Measurements from ENCODE around the gene CPN1.
"Not testable (repeated sequence)": the region's sequence is repeated elsewhere in the genome, so short reads cannot be mapped to it uniquely, and the experiment has no call there.

CPN1 gene

DNA sequence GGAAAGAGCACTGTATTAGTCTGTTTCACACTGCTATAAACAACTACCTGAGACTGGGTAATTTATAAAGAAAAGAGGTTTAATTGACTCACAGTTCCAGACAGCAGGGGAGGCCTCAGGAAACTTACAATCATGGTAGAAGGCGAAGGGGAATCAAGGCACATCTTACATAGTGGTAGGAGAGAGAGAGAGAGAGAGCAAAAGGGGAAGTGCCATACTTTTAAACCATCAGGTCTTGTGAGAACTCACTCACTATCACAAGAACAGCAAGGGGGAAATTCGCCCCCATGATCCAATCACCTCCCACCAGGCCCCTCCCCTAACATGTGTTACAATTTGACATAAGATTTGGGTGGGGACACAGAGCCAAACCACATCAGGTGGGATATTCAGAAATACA is 43.7 kb upstream of the CPN1 start:
- not testable (repeated sequence) for H3K4ac ChIP-seq (ENCODE audit: low read length); H3K4me1 ChIP-seq (ENCODE audit: control insufficient read depth in 2 of 2, insufficient read depth in 1 of 2, low read depth in 1 of 2, low read length in 2 of 2); H2AFZ ChIP-seq (ENCODE audit: low read length); H3K27ac ChIP-seq (replicated peaks; ENCODE audit: low read length); H3K27me3 ChIP-seq (ENCODE audit: control insufficient read depth in 3 of 3, insufficient read depth in 3 of 3, low read depth in 1 of 3, low read length in 3 of 3); H2BK12ac ChIP-seq (ENCODE audit: low read length); H4K8ac ChIP-seq (ENCODE audit: low read depth, low read length); H3K4me3 ChIP-seq (ENCODE audit: low read length in 2 of 2); H4K91ac ChIP-seq (ENCODE audit: low read depth, low read length, poor library complexity); H3K36me3 ChIP-seq (replicated peaks in 1 of 2; ENCODE audit: control insufficient read depth in 2 of 2, insufficient read depth in 2 of 2, low read length in 2 of 2); H2BK15ac ChIP-seq (ENCODE audit: low read length); H3K9me3 ChIP-seq (replicated peaks in 1 of 2; ENCODE audit: control insufficient read depth in 2 of 2, insufficient read depth in 1 of 2, low read depth in 1 of 2, low read length in 2 of 2); H2BK120ac ChIP-seq (ENCODE audit: low read depth, low read length); H2BK5ac ChIP-seq (ENCODE audit: low read length); H3K23ac ChIP-seq (ENCODE audit: low read depth, low read length, poor library complexity); H3K4me2 ChIP-seq (ENCODE audit: insufficient read depth, low read length, poor library complexity, severe bottlenecking); H3K9ac ChIP-seq (ENCODE audit: low read depth, low read length, poor library complexity); H3K79me1 ChIP-seq (ENCODE audit: low read depth, low read length); H2AK5ac ChIP-seq (ENCODE audit: low read depth, low read length); H3K14ac ChIP-seq (ENCODE audit: low read length); DNase-seq (ENCODE audit: low spot score); H3K18ac ChIP-seq (ENCODE audit: low read length)
- no CpG with 5 or more reads among the region's 2 CpGs for WGBS, 2 donors (ENCODE audit: extremely low coverage in 2 of 2, insufficient read length in 2 of 2, insufficient replicate concordance in 1 of 2)

GRCh38 chr10:100124097-100124496 is 42.4 kb upstream of the CPN1 start:
- no peak overlapping the region for H2BK12ac ChIP-seq (ENCODE audit: low read length)
- H2BK15ac ChIP-seq (ENCODE audit: low read length): no peak overlapping the region
- no peak overlapping the region for H2BK5ac ChIP-seq (ENCODE audit: low read length)
- no peak overlapping the region for H2BK120ac ChIP-seq (ENCODE audit: low read depth, low read length)
- no peak for DNase-seq (ENCODE audit: low spot score)
- H4K91ac ChIP-seq (ENCODE audit: low read depth, low read length, poor library complexity): no peak overlapping the region
- no peak overlapping the region for H3K27ac ChIP-seq (replicated peaks; ENCODE audit: low read length)
- H3K9ac ChIP-seq (ENCODE audit: low read depth, low read length, poor library complexity): no peak overlapping the region
- H3K14ac ChIP-seq (ENCODE audit: low read length): no peak overlapping the region
- no CpG with 5 or more reads among the region's 4 CpGs for WGBS, 2 donors (ENCODE audit: extremely low coverage in 2 of 2, insufficient read length in 2 of 2, insufficient replicate concordance in 1 of 2)
- H3K4ac ChIP-seq (ENCODE audit: low read length): no peak overlapping the region
- no peak overlapping the region for H3K4me3 ChIP-seq (ENCODE audit: low read length in 2 of 2)
- no peak overlapping the region for H2AK5ac ChIP-seq (ENCODE audit: low read depth, low read length)
- peaks cover 0 to 1% of the 10 kb centered on the region in 2 donors for H3K9me3 ChIP-seq (replicated peaks in 1 of 2; ENCODE audit: control insufficient read depth in 2 of 2, insufficient read depth in 1 of 2, low read depth in 1 of 2, low read length in 2 of 2)
- H3K4me1 ChIP-seq (ENCODE audit: control insufficient read depth in 2 of 2, insufficient read depth in 1 of 2, low read depth in 1 of 2, low read length in 2 of 2): no peaks in the 10 kb centered on the region
- H3K79me1 ChIP-seq (ENCODE audit: low read depth, low read length): no peaks in the 10 kb centered on the region
- H3K36me3 ChIP-seq (replicated peaks in 1 of 2; ENCODE audit: control insufficient read depth in 2 of 2, insufficient read depth in 2 of 2, low read length in 2 of 2): no peaks in the 10 kb centered on the region
- H3K4me2 ChIP-seq (ENCODE audit: insufficient read depth, low read length, poor library complexity, severe bottlenecking): no peak overlapping the region
- H3K23ac ChIP-seq (ENCODE audit: low read depth, low read length, poor library complexity): no peak overlapping the region
- H3K18ac ChIP-seq (ENCODE audit: low read length): no peak overlapping the region
- H3K27me3 ChIP-seq (ENCODE audit: control insufficient read depth in 3 of 3, insufficient read depth in 3 of 3, low read depth in 1 of 3, low read length in 3 of 3): no peaks in the 10 kb centered on the region
- H2AFZ ChIP-seq (ENCODE audit: low read length): no peak overlapping the region
- H4K8ac ChIP-seq (ENCODE audit: low read depth, low read length): no peak overlapping the region

- H2BK5ac ChIP-seq (ENCODE audit: low read length): no peak overlapping the region
- H3K27me3 ChIP-seq (ENCODE audit: control insufficient read depth in 3 of 3, insufficient read depth in 3 of 3, low read depth in 1 of 3, low read length in 3 of 3): peaks cover 0 to 6% (median 0%) of the 10 kb centered on the region in 3 experiments
- H3K4me2 ChIP-seq (ENCODE audit: insufficient read depth, low read length, poor library complexity, severe bottlenecking): no peak overlapping the region
- no peak overlapping the region for H2AK5ac ChIP-seq (ENCODE audit: low read depth, low read length)
- H3K4me3 ChIP-seq (ENCODE audit: low read length in 2 of 2): no peak overlapping the region
- no peak overlapping the region for H3K14ac ChIP-seq (ENCODE audit: low read length)
- no peak overlapping the region for H3K23ac ChIP-seq (ENCODE audit: low read depth, low read length, poor library complexity)
- H3K36me3 ChIP-seq (replicated peaks in 1 of 2; ENCODE audit: control insufficient read depth in 2 of 2, insufficient read depth in 2 of 2, low read length in 2 of 2): no peaks in the 10 kb centered on the region
- no peaks in the 10 kb centered on the region for H3K4me1 ChIP-seq (ENCODE audit: control insufficient read depth in 2 of 2, insufficient read depth in 1 of 2, low read depth in 1 of 2, low read length in 2 of 2)
- no peak overlapping the region for H2BK120ac ChIP-seq (ENCODE audit: low read depth, low read length)
- H3K4ac ChIP-seq (ENCODE audit: low read length): no peak overlapping the region
- no peak overlapping the region for H2AFZ ChIP-seq (ENCODE audit: low read length)
- peaks cover 0 to 1% of the 10 kb centered on the region in 2 donors for H3K9me3 ChIP-seq (replicated peaks in 1 of 2; ENCODE audit: control insufficient read depth in 2 of 2, insufficient read depth in 1 of 2, low read depth in 1 of 2, low read length in 2 of 2)
- H4K91ac ChIP-seq (ENCODE audit: low read depth, low read length, poor library complexity): no peak overlapping the region
- no peak overlapping the region for H3K27ac ChIP-seq (replicated peaks; ENCODE audit: low read length)
- no peak for DNase-seq (ENCODE audit: low spot score)
- no peaks in the 10 kb centered on the region for H3K79me1 ChIP-seq (ENCODE audit: low read depth, low read length)
- H3K18ac ChIP-seq (ENCODE audit: low read length): no peak overlapping the region
- H2BK15ac ChIP-seq (ENCODE audit: low read length): no peak overlapping the region
- no peak overlapping the region for H2BK12ac ChIP-seq (ENCODE audit: low read length)
- H3K9ac ChIP-seq (ENCODE audit: low read depth, low read length, poor library complexity): no peak overlapping the region
- no peak overlapping the region for H4K8ac ChIP-seq (ENCODE audit: low read depth, low read length)
These were observed 41.1 kb upstream of the CPN1 start for GRCh38 chr10:100122780-100123179.

GRCh38 chr10:100120550-100120949 is 38.9 kb upstream of the CPN1 start:
- Histone ChIP-seq H3K4ac (ENCODE audit: low read length) (no peak overlapping the region), H4K91ac (ENCODE audit: low read depth, low read length, poor library complexity) (no peak overlapping the region), H3K4me2 (ENCODE audit: insufficient read depth, low read length, poor library complexity, severe bottlenecking) (no peak overlapping the region), H2BK12ac (ENCODE audit: low read length) (no peak overlapping the region), H3K9me3 (replicated peaks in 1 of 2; ENCODE audit: control insufficient read depth in 2 of 2, insufficient read depth in 1 of 2, low read depth in 1 of 2, low read length in 2 of 2) (peaks cover 0 to 1% of the 10 kb centered on the region in 2 donors), H3K79me1 (ENCODE audit: low read depth, low read length) (no peaks in the 10 kb centered on the region), H3K27ac (replicated peaks; ENCODE audit: low read length) (no peak overlapping the region), H2BK120ac (ENCODE audit: low read depth, low read length) (no peak overlapping the region), H3K14ac (ENCODE audit: low read length) (no peak overlapping the region), H3K27me3 (ENCODE audit: control insufficient read depth in 3 of 3, insufficient read depth in 3 of 3, low read depth in 1 of 3, low read length in 3 of 3) (peaks cover 0 to 8% (median 0%) of the 10 kb centered on the region in 3 experiments), H2BK15ac (ENCODE audit: low read length) (no peak overlapping the region), H3K18ac (ENCODE audit: low read length) (no peak overlapping the region), H3K23ac (ENCODE audit: low read depth, low read length, poor library complexity) (no peak overlapping the region), H2BK5ac (ENCODE audit: low read length) (no peak overlapping the region), H2AFZ (ENCODE audit: low read length) (no peak overlapping the region), H2AK5ac (ENCODE audit: low read depth, low read length) (no peak overlapping the region), H4K8ac (ENCODE audit: low read depth, low read length) (no peak overlapping the region), H3K4me1 (ENCODE audit: control insufficient read depth in 2 of 2, insufficient read depth in 1 of 2, low read depth in 1 of 2, low read length in 2 of 2) (no peaks in the 10 kb centered on the region), H3K9ac (ENCODE audit: low read depth, low read length, poor library complexity) (no peak overlapping the region), H3K4me3 (ENCODE audit: low read length in 2 of 2) (no peak overlapping the region), H3K36me3 (replicated peaks in 1 of 2; ENCODE audit: control insufficient read depth in 2 of 2, insufficient read depth in 2 of 2, low read length in 2 of 2) (no peaks in the 10 kb centered on the region)
- no CpG with 5 or more reads among the region's 2 CpGs for WGBS, 2 donors (ENCODE audit: extremely low coverage in 2 of 2, insufficient read length in 2 of 2, insufficient replicate concordance in 1 of 2)
- DNase-seq (ENCODE audit: low spot score): no peak

Measured in neuronal stem cell (in vitro differentiated cells).